Ovary (tissue), 9 donors: ENCODE results near the gene CHRNA5. TPM values are rescaled to one million over a fixed set of nuclear protein-coding genes. Genes with fewer than 3 reads are reported as not detected.

Source experiments
- DNase-seq, 5 donors: peaks; one replicate each; pipeline ENCODE4 v3.0.0-alpha.2; 2019 to 2020
- H3K27ac ChIP-seq, 2 donors: fragments of 200-600 bp; one replicate each; pipeline versions ENCODE4 v1.5.1 to v1.8.0; 2019 to 2022
- H3K27me3 ChIP-seq: fragments of 200-600 bp; one replicate; pipeline ENCODE4 v1.8.0; 2022
- H3K36me3 ChIP-seq: fragments of 200-600 bp; sonication (generic); one replicate; pipeline ENCODE4 v1.5.1; 2019
- H3K4me1 ChIP-seq: one replicate; pipeline ENCODE4 v1.8.1; 2013; ENCODE audit warnings: mild to moderate bottlenecking, moderate library complexity; ENCODE audit not compliant: insufficient read depth
- H3K4me3 ChIP-seq: fragments of 200-600 bp; sonication (generic); one replicate; pipeline ENCODE4 v1.5.1; 2017
- H3K9me3 ChIP-seq, 2 donors: fragments of 200-600 bp in 1 of 2; sonication (generic) in 1 of 2; one replicate each; pipeline versions ENCODE4 v1.5.1 to v1.8.1; 2013 to 2019; ENCODE audit warnings: mild to moderate bottlenecking in 1 of 2, moderate library complexity in 1 of 2
- EP300 ChIP-seq: sonication (generic); formaldehyde crosslinking; IDR thresholded peaks from one replicate; pipeline ENCODE4 v1.6.1; 2017; ENCODE audit warnings: antibody characterized with exemption
- POLR2A ChIP-seq: fragments of 450-650 bp; IDR thresholded peaks from one replicate; pipeline ENCODE4 v1.6.1; 2017; ENCODE audit warnings: antibody characterized with exemption, mild to moderate bottlenecking, moderate library complexity
- WGBS, 3 donors: extraction: QIAGEN DNeasy Blood & Tissue Kit in 1 of 3; methylation state at CpG; one replicate each; pipeline versions ENCODE4 v1.1.5 to v1.1.7; 2013 to 2017; 5-methylcytosine and 5-hydroxymethylcytosine counted together
- intact Hi-C, 4 donors: fragments of 100-400 bp; cut with DNase I; formaldehyde crosslinking; loops; one replicate each; pipeline versions ENCODE4 v1.11.0 to v1.15.1; 2022 to 2023
- polyA plus RNA-seq, 2 donors: library from polyadenylated mRNA; stranded (reverse); fragments of 200-250 nt in 1 of 2; fragments of 350-450 nt in 1 of 2; fragmentation: Illumina TruSeq in 1 of 2; extraction: RNeasy Lipid Tissue Mini Kit (QIAGEN cat#74804) in 1 of 2; gene quantifications; one replicate each; pipeline ENCODE4 v1.2.3, GENCODE V29; 2013 to 2014
- total RNA-seq, 7 donors: library from RNA; depleted of rRNA in 2 of 7; stranded (reverse); fragments of >200 nt in 2 of 7; fragmentation: NEBNext Ultra II Directional in 3 of 7; extraction: Animal tissue kit (Norgen Biotek cat#: 25700) in 3 of 7; gene quantifications; one replicate each; pipeline versions ENCODE4 v1.1.0 to v1.2.4, GENCODE V29; 2016 to 2023
- TF ChIP-seq, protein P1 (sequence below), 3 donors: fragments of 450-650 bp in 2 of 3; fragments of 200-600 bp in 1 of 3; IDR thresholded peaks; one replicate each; pipeline versions ENCODE4 v1.5.1 to v1.8.0; 2016 to 2022; ENCODE audit warnings: antibody characterized with exemption in 3 of 3, mild to moderate bottlenecking in 1 of 3
- donor health status: DM: no; HTN: no; CAD: no; lungs with moderate emphysema.
- donor health status: DM: no; HTN: no; CAD: no.
- donor health status: Bipolar disorder and iron deficiency.
- donor health status: DM: yes; HTN: yes; CAD: no.
- donor health status: DM: no; HTN: no; CAD: no.
- donor health status: DM: yes; HTN: yes; CAD: no.

Gene CHRNA5
- total and polyA plus RNA-seq, 9 donors: 0.42 to 2.2 (median 0.74) TPM

DNA sequence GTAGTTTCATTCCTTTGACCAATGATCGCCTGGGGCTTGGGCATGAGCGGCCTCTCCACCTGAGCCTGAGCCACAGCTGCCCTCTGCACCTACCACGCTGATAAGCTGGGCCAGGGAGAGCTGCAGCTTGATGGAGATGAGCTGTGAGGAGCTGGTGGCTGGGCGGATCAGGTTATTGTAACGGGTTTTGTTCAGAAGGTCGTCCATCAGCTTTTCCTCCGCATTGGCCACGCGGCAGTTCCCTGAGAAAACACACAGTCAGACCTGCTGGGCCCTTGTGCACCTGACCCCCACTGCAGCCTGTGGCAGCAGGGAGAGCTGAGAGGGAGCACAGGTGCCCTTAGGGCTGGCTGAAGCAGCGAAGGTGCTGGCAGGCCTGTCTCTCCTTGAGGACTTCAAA, 70.0 kb downstream of the CHRNA5 start:
- no peak overlapping the region for H3K27ac ChIP-seq
- DNase-seq: no peak
- H3K4me3 ChIP-seq: no peak overlapping the region
- intact Hi-C loops: no loop called here
- no peaks in the 10 kb centered on the region for H3K27me3 ChIP-seq
- 87 to 88% (median 88%) methylated on average over 10 of the region's 10 CpGs for WGBS, 3 donors
- no peak for TF ChIP-seq EP300
- TF ChIP-seq, protein P1, sequence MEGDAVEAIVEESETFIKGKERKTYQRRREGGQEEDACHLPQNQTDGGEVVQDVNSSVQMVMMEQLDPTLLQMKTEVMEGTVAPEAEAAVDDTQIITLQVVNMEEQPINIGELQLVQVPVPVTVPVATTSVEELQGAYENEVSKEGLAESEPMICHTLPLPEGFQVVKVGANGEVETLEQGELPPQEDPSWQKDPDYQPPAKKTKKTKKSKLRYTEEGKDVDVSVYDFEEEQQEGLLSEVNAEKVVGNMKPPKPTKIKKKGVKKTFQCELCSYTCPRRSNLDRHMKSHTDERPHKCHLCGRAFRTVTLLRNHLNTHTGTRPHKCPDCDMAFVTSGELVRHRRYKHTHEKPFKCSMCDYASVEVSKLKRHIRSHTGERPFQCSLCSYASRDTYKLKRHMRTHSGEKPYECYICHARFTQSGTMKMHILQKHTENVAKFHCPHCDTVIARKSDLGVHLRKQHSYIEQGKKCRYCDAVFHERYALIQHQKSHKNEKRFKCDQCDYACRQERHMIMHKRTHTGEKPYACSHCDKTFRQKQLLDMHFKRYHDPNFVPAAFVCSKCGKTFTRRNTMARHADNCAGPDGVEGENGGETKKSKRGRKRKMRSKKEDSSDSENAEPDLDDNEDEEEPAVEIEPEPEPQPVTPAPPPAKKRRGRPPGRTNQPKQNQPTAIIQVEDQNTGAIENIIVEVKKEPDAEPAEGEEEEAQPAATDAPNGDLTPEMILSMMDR (IDR thresholded peaks at IDR 0.05): no peak
- TF ChIP-seq POLR2A: no peak
- H3K9me3 ChIP-seq: no peaks in the 10 kb centered on the region
- H3K36me3 ChIP-seq: no peaks in the 10 kb centered on the region
- no peaks in the 10 kb centered on the region for H3K4me1 ChIP-seq

DNA sequence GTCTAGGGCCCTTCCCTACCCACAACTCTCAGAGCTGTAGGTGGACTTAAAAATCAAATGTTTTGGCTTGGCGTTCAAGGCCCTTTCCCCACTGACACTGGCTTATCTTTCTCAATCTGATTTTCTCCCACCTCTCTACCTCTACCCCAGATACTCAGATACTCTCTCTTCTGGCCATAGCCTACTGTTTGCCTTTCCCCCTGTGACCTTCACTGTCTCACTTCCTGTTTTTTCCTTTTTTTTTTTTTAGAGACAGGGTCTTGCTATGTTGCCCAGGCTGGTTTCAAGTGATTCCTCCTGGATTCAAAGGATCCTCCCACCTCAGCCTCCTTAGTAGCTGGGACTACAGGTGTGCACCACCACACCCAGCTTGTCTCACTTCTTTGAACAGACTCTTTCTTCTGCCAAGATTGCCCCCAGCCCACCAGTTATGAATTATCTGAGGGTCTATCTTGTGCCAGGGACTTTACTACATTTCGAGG, 71.1 kb downstream of the CHRNA5 start:
- H3K27ac ChIP-seq: no peak overlapping the region
- no peaks in the 10 kb centered on the region for H3K36me3 ChIP-seq
- no peak for DNase-seq
- no peaks in the 10 kb centered on the region for H3K9me3 ChIP-seq
- no peak for TF ChIP-seq POLR2A
- TF ChIP-seq EP300: no peak
- TF ChIP-seq, protein P1 (IDR thresholded peaks at IDR 0.05): no peak
- no peaks in the 10 kb centered on the region for H3K4me1 ChIP-seq
- no peaks in the 10 kb centered on the region for H3K27me3 ChIP-seq
- 79 to 86% (median 85%) methylated on average over 2 of the region's 2 CpGs for WGBS, 3 donors
- intact Hi-C loops: no loop called here
- no peak overlapping the region for H3K4me3 ChIP-seq

DNA sequence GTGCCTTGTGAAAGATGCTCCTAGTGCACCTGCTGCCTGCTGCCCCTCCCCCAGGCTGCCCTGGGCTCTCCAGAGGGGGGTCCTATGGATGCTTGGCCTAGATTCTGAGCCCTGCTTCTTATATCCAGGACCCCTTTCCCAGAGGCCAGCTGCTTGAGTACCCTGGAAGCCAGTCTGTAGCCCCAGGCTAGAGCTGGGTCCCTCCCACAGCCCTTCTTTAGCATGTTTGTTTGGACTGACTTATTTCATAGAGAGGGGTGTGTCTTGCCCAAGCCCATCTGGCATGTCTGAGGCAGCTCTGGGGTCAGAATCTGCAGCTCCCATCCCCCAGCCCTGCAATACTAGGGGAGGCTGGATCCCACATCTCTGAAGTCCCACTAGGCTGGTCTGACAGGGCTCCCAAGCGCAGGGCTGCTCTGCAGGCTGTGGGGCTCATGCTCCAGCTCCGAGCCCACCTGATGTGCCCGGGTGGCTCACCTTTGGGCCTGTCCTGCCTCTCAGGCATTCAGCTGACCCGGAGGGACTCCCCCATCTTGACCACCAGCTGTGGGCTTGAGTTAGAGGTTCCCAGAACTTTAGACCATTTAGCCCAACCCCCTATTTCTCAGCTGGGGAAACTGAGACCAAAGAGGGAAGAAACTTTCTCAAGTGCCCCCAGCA, 72.6 kb downstream of the CHRNA5 start:
- TF ChIP-seq, protein P1 (IDR thresholded peaks at IDR 0.05): no peak
- TF ChIP-seq POLR2A (no peak), EP300 (no peak)
- 75 to 83% (median 76%) methylated on average over 4 of the region's 4 CpGs for WGBS, 3 donors
- H3K27me3 ChIP-seq: no peaks in the 10 kb centered on the region
- intact Hi-C loops: no loop called here
- DNase-seq: no peak
- H3K27ac ChIP-seq: no peak overlapping the region
- no peaks in the 10 kb centered on the region for H3K4me1 ChIP-seq
- H3K36me3 ChIP-seq: no peaks in the 10 kb centered on the region
- H3K4me3 ChIP-seq: no peak overlapping the region
- no peaks in the 10 kb centered on the region for H3K9me3 ChIP-seq

GRCh38 chr15:78638658-78639314, 73.5 kb downstream of the CHRNA5 start:
- H3K27me3 ChIP-seq: no peaks in the 10 kb centered on the region
- intact Hi-C loops: no loop called here
- peak in 3 of 5 donors; percentile 26 to 39 (median 37) for DNase-seq
- H3K4me1 ChIP-seq: no peaks in the 10 kb centered on the region
- no peak overlapping the region for H3K27ac ChIP-seq
- WGBS, 3 donors: 48 to 56% (median 49%) methylated on average over 4 of the region's 4 CpGs
- H3K9me3 ChIP-seq: no peaks in the 10 kb centered on the region
- no peaks in the 10 kb centered on the region for H3K36me3 ChIP-seq
- TF ChIP-seq, protein P1 (IDR thresholded peaks at IDR 0.05): peak in 1 of 3 donors; percentile 29
- no peak for TF ChIP-seq EP300
- H3K4me3 ChIP-seq: no peak overlapping the region
